Activated CD8-positive, alpha-beta memory T cell treated with anti-CD3 and anti-CD28 coated beads for 1 hour (primary cell): Measurements from ENCODE around the gene TEDC2.

Experiments
- DNase-seq, 2 donors: peaks; one replicate each; pipeline ENCODE4 v3.0.0-alpha.2; 2020; ENCODE audit warnings: low read depth in 1 of 2; ENCODE audit errors: extremely low read depth in 1 of 2

The TEDC2 gene

GRCh38 chr16:2508722-2509400, 49.0 kb downstream of the TEDC2 start:
- DNase-seq: no peak

- no peak for DNase-seq
These were observed 51.4 kb downstream of the TEDC2 start for GRCh38 chr16:2511128-2511800.

- no peak for DNase-seq
These were observed 52.3 kb downstream of the TEDC2 start for GRCh38 chr16:2511996-2512734.

- DNase-seq: no peak
These were observed 53.0 kb downstream of the TEDC2 start for GRCh38 chr16:2512735-2513404.

- DNase-seq: peak; percentile 76 to 87
These were observed 53.8 kb downstream of the TEDC2 start, which contains the start of gene ATP6V0C for GRCh38 chr16:2513405-2514332. TSS of gene ATP6V0C (plus strand) at chr16:2513952. CDS start at chr16:2514104, 152 bp downstream.
